Measurements from ENCODE around the gene SULT2B1. TPM values are rescaled to one million over a fixed set of nuclear protein-coding genes. Genes with fewer than 3 reads are reported as not detected.

Gene SULT2B1
- total and polyA plus RNA-seq, 2 experiments from 2014 or later, result not detected

- Histone ChIP-seq H3K27ac (no peak overlapping the region), H3K79me2 (ENCODE audit: insufficient read depth) (no peaks in the 10 kb centered on the region), H2AFZ (peak overlapping the region; percentile 87), H3K4me3 (no peak overlapping the region), H3F3A (ENCODE audit: insufficient read depth) (0 out of 2 replicates have a peak, but pooled peaks cover 2% of the 10 kb centered on the region), H3K9ac (no peak overlapping the region), H3K27me3 (replicated peaks; ENCODE audit: insufficient read depth) (no peaks in the 10 kb centered on the region), H3K36me3 (ENCODE audit: low read depth) (no peaks in the 10 kb centered on the region), H3K9me2 (ENCODE audit: insufficient read depth) (no peaks in the 10 kb centered on the region), H3K4me1 (ENCODE audit: insufficient read depth) (no peaks in the 10 kb centered on the region), H3K4me2 (ENCODE audit: unreplicated experiment) (peak overlapping the region; percentile 61), H4K20me1 (ENCODE audit: insufficient read depth) (no peaks in the 10 kb centered on the region), H3K9me3 (ENCODE audit: low read depth) (no peaks in the 10 kb centered on the region)
- no peak for TF ChIP-seq EZH2 (IDR thresholded peaks at IDR 0.05; ENCODE audit: insufficient read depth, poor library complexity, severe bottlenecking)
- TF ChIP-seq EZH2phosphoT487 (IDR thresholded peaks at IDR 0.05; ENCODE audit: insufficient read depth, low read depth), result no peak
- peak; percentile 73 for DNase-seq
- in situ Hi-C loops (cut with MboI), result no loop called here
- 12 to 20% methylated on average over 9 of the region's 9 CpGs for WGBS, 2 experiments (ENCODE audit: low coverage in 1 of 2, low lambda C conversion rate in 2 of 2, missing lambda C conversion rate in 2 of 2)
Observed at GRCh38 chr19:48608798-48609263, 56.9 kb downstream of the SULT2B1 start.

DNA sequence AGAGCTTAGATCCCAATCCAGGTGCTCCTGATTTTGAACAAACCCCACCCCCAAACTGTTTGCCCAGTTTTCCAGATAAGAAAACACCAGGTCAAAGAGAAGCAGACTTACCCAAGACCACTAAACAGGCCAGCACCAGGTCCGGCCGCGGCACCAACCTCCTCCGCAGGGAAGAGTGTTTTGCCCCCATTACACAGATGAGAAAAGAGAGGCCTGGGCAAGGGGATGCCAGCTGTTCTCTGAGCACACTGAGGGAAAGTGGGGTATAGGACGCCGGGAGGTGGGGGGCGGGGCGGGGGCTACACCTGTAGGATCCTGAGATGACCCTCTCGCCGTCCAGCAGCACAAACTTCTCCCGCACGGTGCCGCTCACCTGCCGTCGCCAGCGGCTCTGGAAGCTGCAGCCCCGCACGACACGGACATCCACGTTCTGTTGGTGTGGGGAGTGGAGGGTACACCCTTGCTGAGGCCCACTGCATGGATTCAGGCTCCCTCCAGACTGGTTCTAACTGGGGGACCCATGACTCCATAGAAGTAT is 57.7 kb downstream of the SULT2B1 start:
- 0 out of 2 replicates have a peak, but pooled peaks cover 6% of the 10 kb centered on the region for H3F3A ChIP-seq (ENCODE audit: insufficient read depth)
- H3K4me3 ChIP-seq, result no peak overlapping the region
- no peak overlapping the region for H2AFZ ChIP-seq
- 90 to 94% methylated on average over 10 to 20 of the region's 20 CpGs for WGBS, 2 experiments (ENCODE audit: low coverage in 1 of 2, low lambda C conversion rate in 2 of 2, missing lambda C conversion rate in 2 of 2)
- no peaks in the 10 kb centered on the region for H4K20me1 ChIP-seq (ENCODE audit: insufficient read depth)
- no peaks in the 10 kb centered on the region for H3K9me3 ChIP-seq (ENCODE audit: low read depth)
- no peak overlapping the region for H3K27ac ChIP-seq
- in situ Hi-C loops (cut with MboI), result no loop called here
- no peak for DNase-seq
- H3K36me3 ChIP-seq (ENCODE audit: low read depth), result no peaks in the 10 kb centered on the region
- no peaks in the 10 kb centered on the region for H3K4me1 ChIP-seq (ENCODE audit: insufficient read depth)
- no peaks in the 10 kb centered on the region for H3K27me3 ChIP-seq (replicated peaks; ENCODE audit: insufficient read depth)
- no peaks in the 10 kb centered on the region for H3K9me2 ChIP-seq (ENCODE audit: insufficient read depth)
- H3K9ac ChIP-seq, result no peak overlapping the region
- no peak for TF ChIP-seq EZH2phosphoT487 (IDR thresholded peaks at IDR 0.05; ENCODE audit: insufficient read depth, low read depth)
- TF ChIP-seq EZH2 (IDR thresholded peaks at IDR 0.05; ENCODE audit: insufficient read depth, poor library complexity, severe bottlenecking), result no peak
- H3K79me2 ChIP-seq (ENCODE audit: insufficient read depth), result no peaks in the 10 kb centered on the region
- H3K4me2 ChIP-seq (ENCODE audit: unreplicated experiment), result no peak overlapping the region

DNA sequence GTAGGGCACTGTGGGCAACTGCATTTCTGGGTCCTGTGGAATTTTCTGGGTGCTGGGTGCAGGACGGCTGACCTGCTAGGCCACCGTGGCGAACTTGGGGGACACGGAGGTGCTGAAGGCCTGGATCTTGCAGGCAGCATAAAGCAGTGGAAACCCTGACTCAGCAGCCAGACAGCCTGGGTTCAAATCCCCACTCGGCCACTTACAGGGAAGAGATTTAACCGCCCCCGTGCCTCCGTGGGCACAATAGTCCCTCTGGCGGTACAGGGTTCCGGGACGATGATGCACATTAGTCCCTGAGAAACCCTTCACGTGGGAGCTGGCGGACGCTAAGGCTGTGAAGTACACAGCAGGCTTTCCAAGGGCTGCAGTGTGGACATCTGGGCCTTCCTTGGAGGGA is 59.9 kb downstream of the SULT2B1 start:
- in situ Hi-C loops (cut with MboI), result no loop called here
- peaks cover 4% of the 10 kb centered on the region; the same call in 1 of the 2 replicates for H3K4me1 ChIP-seq (ENCODE audit: insufficient read depth)

DNA sequence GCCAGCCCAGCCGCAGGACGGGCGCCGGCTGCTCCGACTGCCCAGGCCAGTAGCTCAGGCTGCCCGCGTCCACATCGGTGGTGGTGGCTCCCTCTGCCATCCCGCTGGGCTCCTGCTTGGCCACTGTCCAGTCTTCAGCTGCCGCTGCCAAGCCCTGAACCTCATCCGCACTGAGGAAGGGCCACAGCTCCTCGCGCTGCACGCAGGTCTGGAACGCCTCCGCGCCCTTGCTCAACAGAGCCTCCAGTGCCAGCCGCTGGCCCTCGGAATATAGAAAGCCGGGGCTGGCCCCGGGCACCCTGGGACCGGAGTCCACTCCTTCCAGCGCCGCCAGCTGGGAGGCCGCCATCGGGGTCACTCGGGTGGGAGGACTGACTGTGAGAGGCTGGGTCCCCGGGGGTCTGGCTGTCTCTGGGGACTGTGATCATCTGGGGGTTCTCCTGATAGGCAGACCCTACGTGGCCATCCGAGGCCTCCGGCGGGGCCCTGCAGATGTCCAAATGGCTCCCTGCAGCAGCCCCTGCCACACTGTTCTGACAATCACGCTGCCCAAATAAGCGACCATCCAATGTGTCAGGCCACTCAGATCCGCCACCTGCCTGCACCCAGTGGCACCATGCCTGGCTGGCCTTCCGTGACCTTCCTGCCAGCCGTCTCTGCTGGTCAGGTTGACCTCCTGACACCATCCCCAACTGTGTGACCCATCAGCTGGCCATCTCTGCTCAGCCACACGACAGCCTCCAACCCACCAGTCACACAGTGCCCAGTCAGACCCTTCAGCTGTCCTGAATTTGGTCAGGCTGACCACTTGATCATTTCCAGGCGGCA is 61.3 kb downstream of the SULT2B1 start:
- Histone ChIP-seq H3K9ac (no peak overlapping the region), H3K9me3 (ENCODE audit: low read depth) (no peaks in the 10 kb centered on the region), H3K79me2 (ENCODE audit: insufficient read depth) (peaks cover 26% of the 10 kb centered on the region), H3K27ac (no peak overlapping the region), H3F3A (ENCODE audit: insufficient read depth) (peaks cover 20% of the 10 kb centered on the region; the same call in 1 of the 2 replicates), H3K4me1 (ENCODE audit: insufficient read depth) (peaks cover 14% of the 10 kb centered on the region), H3K27me3 (replicated peaks; ENCODE audit: insufficient read depth) (no peaks in the 10 kb centered on the region), H3K36me3 (ENCODE audit: low read depth) (peaks cover 21% of the 10 kb centered on the region), H3K4me2 (ENCODE audit: unreplicated experiment) (no peak overlapping the region), H4K20me1 (ENCODE audit: insufficient read depth) (peaks cover 12% of the 10 kb centered on the region; the same call in 1 of the 2 replicates), H3K4me3 (no peak overlapping the region), H2AFZ (no peak overlapping the region), H3K9me2 (ENCODE audit: insufficient read depth) (no peaks in the 10 kb centered on the region)
- 80 to 85% methylated on average over 37 to 38 of the region's 39 CpGs for WGBS, 2 experiments (ENCODE audit: low coverage in 1 of 2, low lambda C conversion rate in 2 of 2, missing lambda C conversion rate in 2 of 2)
- DNase-seq, result no peak
- in situ Hi-C loops (cut with MboI), result no loop called here
- TF ChIP-seq EZH2phosphoT487 (IDR thresholded peaks at IDR 0.05; ENCODE audit: insufficient read depth, low read depth), result no peak
- TF ChIP-seq EZH2 (IDR thresholded peaks at IDR 0.05; ENCODE audit: insufficient read depth, poor library complexity, severe bottlenecking), result no peak

More for the DNA sequence above, 59.9 kb downstream of the SULT2B1 start:
- no peak for TF ChIP-seq EZH2 (IDR thresholded peaks at IDR 0.05; ENCODE audit: insufficient read depth, poor library complexity, severe bottlenecking)
- no peak for TF ChIP-seq EZH2phosphoT487 (IDR thresholded peaks at IDR 0.05; ENCODE audit: insufficient read depth, low read depth)
- Histone ChIP-seq H3K79me2 (ENCODE audit: insufficient read depth) (peaks cover 12% of the 10 kb centered on the region), H3K9ac (no peak overlapping the region), H2AFZ (no peak overlapping the region), H3K9me2 (ENCODE audit: insufficient read depth) (no peaks in the 10 kb centered on the region), H4K20me1 (ENCODE audit: insufficient read depth) (0 out of 2 replicates have a peak, but pooled peaks cover 4% of the 10 kb centered on the region), H3F3A (ENCODE audit: insufficient read depth) (peaks cover 12% of the 10 kb centered on the region; the same call in 1 of the 2 replicates), H3K9me3 (ENCODE audit: low read depth) (no peaks in the 10 kb centered on the region), H3K27me3 (replicated peaks; ENCODE audit: insufficient read depth) (no peaks in the 10 kb centered on the region), H3K27ac (no peak overlapping the region), H3K4me3 (no peak overlapping the region), H3K4me2 (ENCODE audit: unreplicated experiment) (no peak overlapping the region), H3K36me3 (ENCODE audit: low read depth) (peaks cover 16% of the 10 kb centered on the region)
- DNase-seq, result no peak
- WGBS, 2 experiments (ENCODE audit: low coverage in 1 of 2, low lambda C conversion rate in 2 of 2, missing lambda C conversion rate in 2 of 2), result 87 to 88% methylated on average over 14 of the region's 14 CpGs
